Suprapubic skin (tissue), 4 donors: ENCODE measurements around the gene MAVS. TPM values are rescaled to one million over a fixed set of nuclear protein-coding genes. Genes with fewer than 3 reads are reported as not detected.

Experiments used
- DNase-seq, 2 donors: peaks; one replicate each; pipeline ENCODE4 v3.0.0-alpha.2; 2019; ENCODE audit warnings: low spot score in 2 of 2
- H3K27ac ChIP-seq: fragments of 200-600 bp; sonication (generic); one replicate; pipeline ENCODE4 v1.5.1; 2019
- H3K27me3 ChIP-seq: fragments of 200-600 bp; sonication (generic); one replicate; pipeline ENCODE4 v1.5.1; 2019
- H3K36me3 ChIP-seq: fragments of 200-600 bp; sonication (generic); one replicate; pipeline ENCODE4 v1.5.1; 2019
- H3K4me1 ChIP-seq: fragments of 200-600 bp; sonication (generic); one replicate; pipeline ENCODE4 v1.5.1; 2019
- H3K4me3 ChIP-seq: fragments of 200-600 bp; sonication (generic); one replicate; pipeline ENCODE4 v1.5.1; 2019; ENCODE audit warnings: mild to moderate bottlenecking
- H3K9me3 ChIP-seq: fragments of 200-600 bp; sonication (generic); one replicate; pipeline ENCODE4 v1.5.1; 2019
- CTCF ChIP-seq, 2 donors: fragments of 200-600 bp in 1 of 2; fragments of 450-650 bp in 1 of 2; sonication (generic) in 1 of 2; IDR thresholded peaks; one replicate each; pipeline ENCODE4 v1.5.1; 2016 to 2019; ENCODE audit warnings: antibody characterized with exemption in 2 of 2, mild to moderate bottlenecking in 1 of 2, moderate library complexity in 1 of 2
- EP300 ChIP-seq: sonication (generic); formaldehyde crosslinking; IDR thresholded peaks from one replicate; pipeline ENCODE4 v1.6.1; 2017; ENCODE audit warnings: antibody characterized with exemption
- POLR2A ChIP-seq, 2 donors: fragments of 450-650 bp; IDR thresholded peaks; one replicate each; pipeline ENCODE4 v1.6.1; 2017; ENCODE audit warnings: antibody characterized with exemption in 2 of 2, mild to moderate bottlenecking in 2 of 2, moderate library complexity in 2 of 2
- POLR2AphosphoS5 ChIP-seq, 3 donors: sonication (generic); formaldehyde crosslinking; IDR thresholded peaks; one replicate each; pipeline ENCODE4 v1.6.1; 2017; ENCODE audit warnings: antibody characterized with exemption in 3 of 3
- WGBS: methylation state at CpG from one replicate; pipeline ENCODE4 v1.1.5; 2018; 5-methylcytosine and 5-hydroxymethylcytosine counted together
- total RNA-seq, 4 donors: library from RNA; depleted of rRNA; stranded (reverse); fragments of >200 nt; gene quantifications; one replicate each; pipeline ENCODE4 v1.1.0, GENCODE V29; 2016

Gene MAVS
- 10 to 100 TPM; 29.1 to 50.0 (median 39.1) TPM for total RNA-seq

GRCh38 chr20:3846740-3847428 lies at the start of gene MAVS:
TSS of gene MAVS (plus strand) at chr20:3846834. CDS start at chr20:3854625, 7,791 bp downstream.
- peak within 1 kb of the TSS; percentile 98 for H3K4me3 ChIP-seq
- H3K4me1 ChIP-seq: peaks cover 29% of the 10 kb centered on the region
- DNase-seq: peak; percentile 93 to 95
- peak within 1 kb of the TSS; percentile 98 for H3K27ac ChIP-seq
- no peaks in the 10 kb centered on the region for H3K27me3 ChIP-seq
- no peaks in the 10 kb centered on the region for H3K9me3 ChIP-seq
- WGBS: no CpG with 5 or more reads among the region's 72 CpGs
- no peaks in the 10 kb centered on the region for H3K36me3 ChIP-seq
- TF ChIP-seq EP300: no peak
- TF ChIP-seq POLR2AphosphoS5 (IDR thresholded peaks at IDR 0.05): peak in 2 of 3 donors; percentile 28 to 58
- TF ChIP-seq CTCF (IDR thresholded peaks at IDR 0.05): no peak
- peak in 1 of 2 donors; percentile 87 for TF ChIP-seq POLR2A (IDR thresholded peaks at IDR 0.05)

- peak in 1 of 2 donors; percentile 58 for DNase-seq
- peak overlapping the region; percentile 65 for H3K4me3 ChIP-seq
- no peaks in the 10 kb centered on the region for H3K27me3 ChIP-seq
- H3K27ac ChIP-seq: peak overlapping the region; percentile 22
- H3K36me3 ChIP-seq: peaks cover 23% of the 10 kb centered on the region
- TF ChIP-seq POLR2AphosphoS5 (IDR thresholded peaks at IDR 0.05) (no peak), POLR2A (IDR thresholded peaks at IDR 0.05) (no peak), EP300 (no peak), CTCF (IDR thresholded peaks at IDR 0.05) (no peak)
- H3K9me3 ChIP-seq: no peaks in the 10 kb centered on the region
- peaks cover 66% of the 10 kb centered on the region for H3K4me1 ChIP-seq
- 55% methylated on average over 5 of the region's 5 CpGs for WGBS
Observed at GRCh38 chr20:3797226-3797545, 49.4 kb upstream of the MAVS start.

- Histone ChIP-seq H3K9me3 (no peaks in the 10 kb centered on the region), H3K27ac (peak overlapping the region; percentile 22), H3K4me3 (peak overlapping the region; percentile 65), H3K36me3 (peaks cover 29% of the 10 kb centered on the region), H3K27me3 (no peaks in the 10 kb centered on the region), H3K4me1 (peaks cover 72% of the 10 kb centered on the region)
- TF ChIP-seq POLR2AphosphoS5 (IDR thresholded peaks at IDR 0.05) (no peak), POLR2A (IDR thresholded peaks at IDR 0.05) (no peak), CTCF (IDR thresholded peaks at IDR 0.05) (no peak), EP300 (no peak)
- DNase-seq: peak in 1 of 2 donors; percentile 58
- 39% methylated on average over 19 of the region's 19 CpGs for WGBS
Observed at GRCh38 chr20:3797592-3798372, 48.9 kb upstream of the MAVS start.

- 58% methylated on average over 5 of the region's 5 CpGs for WGBS
- Histone ChIP-seq H3K36me3 (peaks cover 35% of the 10 kb centered on the region), H3K4me3 (peak overlapping the region; percentile 65), H3K27ac (no peak overlapping the region), H3K27me3 (no peaks in the 10 kb centered on the region), H3K9me3 (no peaks in the 10 kb centered on the region), H3K4me1 (peaks cover 74% of the 10 kb centered on the region)
- TF ChIP-seq CTCF (IDR thresholded peaks at IDR 0.05) (no peak), POLR2AphosphoS5 (IDR thresholded peaks at IDR 0.05) (no peak), EP300 (no peak), POLR2A (IDR thresholded peaks at IDR 0.05) (no peak)
- peak in 1 of 2 donors; percentile 65 for DNase-seq
Observed at GRCh38 chr20:3798373-3798768, 48.3 kb upstream of the MAVS start.

- H3K4me1 ChIP-seq: peaks cover 79% of the 10 kb centered on the region
Observed at GRCh38 chr20:3798908-3799248, 47.8 kb upstream of the MAVS start.

More at GRCh38 chr20:3798908-3799248, 47.8 kb upstream of the MAVS start:
- Histone ChIP-seq H3K36me3 (peaks cover 40% of the 10 kb centered on the region), H3K4me3 (no peak overlapping the region), H3K9me3 (no peaks in the 10 kb centered on the region), H3K27me3 (no peaks in the 10 kb centered on the region), H3K27ac (no peak overlapping the region)
- TF ChIP-seq EP300: no peak
- TF ChIP-seq CTCF (IDR thresholded peaks at IDR 0.05): no peak
- TF ChIP-seq POLR2AphosphoS5 (IDR thresholded peaks at IDR 0.05): no peak
- TF ChIP-seq POLR2A (IDR thresholded peaks at IDR 0.05): no peak
- 79% methylated on average over 3 of the region's 3 CpGs for WGBS
- DNase-seq: peak in 1 of 2 donors; percentile 63
